HG02588 (cell line): ENCODE data around the gene PTOV1.

Source experiments
- ATAC-seq: cut with Tn5 transposase; IDR thresholded peaks from one replicate; pipeline ENCODE4 v1.9.1; 2021; ENCODE audit warnings: mild to moderate bottlenecking, moderate library complexity; ENCODE audit not compliant: unreplicated experiment

The PTOV1 gene

GRCh38 chr19:49850487-49851342 is at the start of gene PTOV1:
TSS of gene PTOV1 (plus strand) at chr19:49851159.
- peak; percentile 67 for ATAC-seq

- ATAC-seq: no peak
Measured at GRCh38 chr19:49801401-49801888, 49.5 kb upstream of the PTOV1 start.

GRCh38 chr19:49801966-49802661 is 48.8 kb upstream of the PTOV1 start:
- no peak for ATAC-seq

DNA sequence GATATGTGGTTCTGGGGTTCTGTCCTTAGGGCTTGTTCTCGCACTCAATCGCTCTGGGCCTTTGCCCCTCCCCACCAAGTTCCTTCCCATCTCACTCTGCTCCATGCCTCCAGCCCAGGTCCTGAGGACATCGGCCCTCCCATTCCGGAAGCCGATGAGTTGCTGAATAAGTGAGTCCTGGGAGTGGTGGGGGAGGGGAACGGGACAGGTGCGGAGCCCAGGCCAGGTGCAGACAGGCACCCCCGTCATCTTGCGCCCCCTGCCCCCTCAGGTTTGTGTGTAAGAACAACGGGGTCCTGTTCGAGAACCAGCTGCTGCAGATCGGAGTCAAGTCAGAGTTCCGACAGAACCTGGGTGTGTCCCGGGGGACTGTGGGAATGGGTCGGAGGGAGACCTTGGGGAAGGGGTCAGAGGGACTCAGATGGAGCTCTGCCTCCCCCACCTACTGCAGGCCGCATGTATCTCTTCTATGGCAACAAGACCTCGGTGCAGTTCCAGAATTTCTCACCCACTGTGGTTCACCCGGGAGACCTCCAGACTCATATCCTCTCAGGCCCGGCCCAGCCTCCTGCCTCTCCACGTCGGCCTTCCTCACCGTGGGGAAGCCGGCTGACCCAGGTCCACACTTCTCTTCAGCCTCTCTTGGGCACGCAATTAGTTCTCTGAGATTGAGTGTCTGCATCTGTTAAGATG is 48.0 kb upstream of the PTOV1 start:
- no peak for ATAC-seq

DNA sequence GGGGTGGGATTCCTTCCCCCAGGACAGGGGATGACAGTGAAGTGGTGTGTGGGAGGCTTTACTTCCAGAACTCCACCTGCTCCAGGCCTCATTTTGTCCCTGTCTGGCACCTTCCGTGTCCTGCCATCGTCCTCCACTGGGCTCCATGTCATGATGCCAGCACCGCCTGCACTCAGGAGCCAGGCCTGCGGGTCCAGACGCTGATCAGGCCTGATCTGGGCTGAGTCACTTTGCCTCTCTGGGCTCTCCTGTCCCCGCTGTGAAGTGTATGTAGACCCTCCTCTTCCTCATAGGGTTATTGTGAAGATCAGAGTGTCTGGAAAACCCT is 47.5 kb upstream of the PTOV1 start:
- no peak for ATAC-seq

GRCh38 chr19:49805822-49806619 is 44.9 kb upstream of the PTOV1 start:
- ATAC-seq: no peak

- no peak for ATAC-seq
Measured at GRCh38 chr19:49806620-49806959, 44.4 kb upstream of the PTOV1 start.

GRCh38 chr19:49807058-49807903 is 43.7 kb upstream of the PTOV1 start:
- no peak for ATAC-seq

- no peak for ATAC-seq
Measured at GRCh38 chr19:49807904-49808675, 42.9 kb upstream of the PTOV1 start.

GRCh38 chr19:49808711-49809159 is 42.2 kb upstream of the PTOV1 start:
- no peak for ATAC-seq

DNA sequence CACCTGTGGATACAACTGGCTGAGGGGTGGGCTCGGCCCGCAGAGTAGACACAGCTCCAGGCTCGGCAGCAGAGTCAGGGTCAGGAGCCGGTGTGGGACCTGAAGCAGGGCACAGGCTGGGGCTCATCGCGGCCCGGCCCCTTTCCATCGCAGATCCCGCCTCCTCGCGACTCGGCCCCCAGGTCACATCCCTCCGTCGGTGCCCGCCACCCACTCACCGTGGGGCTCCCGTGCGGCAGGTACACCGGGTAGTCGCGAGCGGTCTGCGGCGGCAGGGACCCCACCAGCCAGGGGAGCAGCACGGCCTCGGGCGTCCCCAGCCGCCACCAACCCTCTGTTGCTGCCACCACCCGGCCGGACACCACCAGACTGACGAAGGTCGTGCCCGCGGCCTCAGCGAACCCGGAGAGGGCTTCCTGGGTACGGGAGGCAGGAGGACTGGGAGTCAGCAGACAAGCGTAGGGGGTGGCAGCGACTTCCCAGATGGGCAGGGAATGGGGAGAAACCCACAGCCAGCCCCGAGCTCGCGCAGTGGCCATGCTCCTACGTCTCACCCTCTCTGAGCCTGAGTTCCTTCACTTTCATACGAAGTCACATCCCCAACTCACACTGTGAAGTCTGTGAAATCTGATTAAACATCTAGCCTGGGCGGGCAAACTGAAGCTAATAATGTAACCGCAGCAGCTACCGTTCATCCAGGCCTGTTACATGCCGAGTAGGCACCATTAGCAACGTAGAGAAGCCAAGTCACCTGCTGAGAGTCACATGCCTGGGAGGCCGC is 41.6 kb upstream of the PTOV1 start:
- ATAC-seq: no peak

DNA sequence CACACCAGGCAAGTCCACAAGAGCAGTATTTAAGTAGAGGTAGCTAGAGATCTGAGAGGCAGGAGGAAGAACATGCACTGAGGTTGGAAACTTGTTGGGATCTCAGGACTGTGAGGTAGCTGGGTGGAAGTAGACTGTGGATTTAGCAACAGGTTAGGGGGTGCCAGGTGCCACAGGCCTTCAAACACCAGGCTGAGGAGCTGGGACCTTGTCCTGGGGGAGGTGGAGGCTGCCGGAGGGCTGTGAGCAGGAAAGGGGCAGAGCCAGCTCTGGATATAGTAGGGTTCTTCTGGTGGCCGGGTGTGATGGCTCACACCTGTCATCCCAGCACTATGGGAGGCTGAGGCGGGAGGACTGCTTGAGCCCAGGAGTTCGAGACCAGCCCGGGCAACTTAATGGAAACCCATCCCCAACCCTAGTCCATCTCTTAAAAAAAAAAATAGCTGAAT is 41.0 kb upstream of the PTOV1 start:
- ATAC-seq: no peak

DNA sequence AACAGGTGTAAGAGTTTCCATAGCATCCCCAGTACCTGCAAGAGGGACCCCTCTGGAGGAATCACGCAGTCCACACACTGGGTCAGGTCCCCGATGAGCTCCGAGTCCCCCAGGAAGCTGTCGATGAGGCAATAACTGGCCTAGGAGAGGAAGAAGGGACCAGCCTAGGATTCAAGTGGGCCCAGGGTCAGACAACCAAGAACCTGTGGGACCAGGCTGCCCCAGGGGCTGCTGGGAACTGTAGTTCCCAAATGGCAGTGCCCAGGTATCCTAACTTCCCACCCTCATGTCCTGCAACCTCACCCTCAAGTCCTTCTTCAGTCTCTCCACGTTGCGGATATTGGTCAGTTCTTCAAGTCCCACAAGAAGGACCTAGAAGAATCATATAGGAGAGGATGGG is 39.6 kb upstream of the PTOV1 start:
- no peak for ATAC-seq

GRCh38 chr19:49812452-49812996 is 38.4 kb upstream of the PTOV1 start:
- no peak for ATAC-seq

GRCh38 chr19:49812997-49813861 is 37.7 kb upstream of the PTOV1 start, which contains the start of gene FUZ:
TSS of gene FUZ (minus strand) at chr19:49813292. CDS start at chr19:49813106, 186 bp downstream.
- peak; percentile 56 for ATAC-seq

DNA sequence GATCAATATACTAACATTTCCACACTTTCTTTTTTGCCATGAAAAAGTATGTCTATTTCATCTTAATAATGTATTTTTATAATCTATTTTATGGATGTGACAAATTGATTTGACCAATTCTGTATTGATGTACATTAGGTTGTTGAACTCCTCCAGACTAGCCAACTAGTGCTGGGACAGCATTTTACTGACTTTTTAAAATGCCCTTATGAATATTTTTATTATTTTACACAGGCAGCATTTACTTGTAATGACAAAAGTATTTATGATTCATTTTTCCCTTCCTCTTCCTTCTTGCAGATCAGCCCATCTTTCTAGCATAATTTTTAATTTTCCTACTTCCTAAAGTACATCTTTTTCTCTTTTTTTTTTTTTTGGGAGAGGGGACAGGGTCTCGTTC is 36.9 kb upstream of the PTOV1 start:
- ATAC-seq: no peak

- no peak for ATAC-seq
Measured at GRCh38 chr19:49816590-49816989, 34.4 kb upstream of the PTOV1 start.
